Measurements from ENCODE around the gene VPREB1.
"Not testable (repeated sequence)": the region's sequence is repeated elsewhere in the genome, so short reads cannot be mapped to it uniquely, and the experiment has no call there.

GRCh38 chr22:22287106-22287626 is 42.6 kb downstream of the VPREB1 start:
- TF ChIP-seq CTCF (conservative IDR thresholded peaks at IDR 0.05; ENCODE audit: low read length); EZH2phosphoT487 (IDR thresholded peaks at IDR 0.05; ENCODE audit: borderline replicate concordance, low read depth, low read length): not testable (repeated sequence)

Measured in OCI-LY7 (cell line).